ENCODE measurements around the gene FXYD5. TPM values are rescaled to one million over a fixed set of nuclear protein-coding genes. Genes with fewer than 3 reads are reported as not detected.

FXYD5 gene
- polyA plus RNA-seq, 1 donor from 2014 or later, result not detected

DNA sequence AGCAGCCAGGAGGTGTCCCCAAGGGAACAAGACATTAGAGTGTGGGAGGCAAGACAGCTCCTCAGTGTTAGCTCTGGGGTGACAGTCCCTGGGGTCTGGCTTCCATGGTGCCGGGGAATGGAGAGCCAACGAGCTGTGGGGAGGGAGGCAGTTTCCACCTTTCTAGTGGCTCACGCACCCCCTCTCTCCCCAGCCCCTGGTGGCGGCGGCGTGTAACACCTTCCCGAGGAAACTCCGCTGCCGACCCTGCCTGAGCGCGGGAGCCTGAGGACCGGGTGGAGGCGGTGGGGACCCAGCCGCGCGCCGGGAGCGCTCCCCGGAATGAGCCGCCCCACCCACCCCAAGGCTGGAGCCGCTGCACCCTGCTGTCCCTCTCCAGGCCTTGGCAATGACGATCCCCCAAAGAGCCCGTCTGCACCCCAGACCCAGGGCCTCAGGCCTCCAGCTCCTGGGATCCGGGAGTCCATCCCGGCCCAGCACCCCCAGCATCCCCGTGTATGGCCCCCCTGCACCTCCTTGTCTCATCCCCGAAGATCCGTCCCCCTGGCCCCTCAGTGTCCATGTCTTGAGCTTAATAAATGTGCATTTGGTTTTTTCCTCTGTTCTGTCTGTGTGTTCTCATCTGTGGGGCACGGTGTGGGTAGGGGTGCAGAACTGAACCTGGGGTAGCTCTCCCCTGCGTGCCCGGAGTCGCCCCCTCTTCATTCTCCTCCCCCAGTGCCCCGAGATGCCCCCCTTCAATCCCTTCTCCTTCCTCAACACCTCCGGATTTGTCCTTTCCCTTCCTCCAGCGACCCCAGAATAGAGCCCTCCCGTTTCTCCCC, 622 bp upstream of the FXYD5 start:
- no peaks in the 10 kb centered on the region for H3K36me3 ChIP-seq (ENCODE audit: insufficient read depth, low read length)
- no peaks in the 10 kb centered on the region for H3K79me2 ChIP-seq (replicated peaks; ENCODE audit: insufficient read depth, low read length)
- no peaks in the 10 kb centered on the region for H3F3A ChIP-seq (ENCODE audit: insufficient read depth, low read length, poor library complexity, severe bottlenecking)
- no peak overlapping the region for H3K9ac ChIP-seq (ENCODE audit: low read length)
- H2AFZ ChIP-seq (ENCODE audit: low read depth, low read length), result no peak overlapping the region
- peaks cover 37% of the 10 kb centered on the region for H3K27me3 ChIP-seq (ENCODE audit: insufficient read depth, low read depth, low read length)
- peak overlapping the region; percentile 25 for H3K4me3 ChIP-seq (ENCODE audit: low read length)
- no peaks in the 10 kb centered on the region for H4K20me1 ChIP-seq (ENCODE audit: insufficient read depth)
- H3K9me2 ChIP-seq (ENCODE audit: insufficient read depth, low read length), result no peaks in the 10 kb centered on the region
- H3K27ac ChIP-seq (ENCODE audit: low read length), result no peak overlapping the region
- TF ChIP-seq POLR2AphosphoS5 (IDR thresholded peaks at IDR 0.05), result no peak
- TF ChIP-seq, protein P1, sequence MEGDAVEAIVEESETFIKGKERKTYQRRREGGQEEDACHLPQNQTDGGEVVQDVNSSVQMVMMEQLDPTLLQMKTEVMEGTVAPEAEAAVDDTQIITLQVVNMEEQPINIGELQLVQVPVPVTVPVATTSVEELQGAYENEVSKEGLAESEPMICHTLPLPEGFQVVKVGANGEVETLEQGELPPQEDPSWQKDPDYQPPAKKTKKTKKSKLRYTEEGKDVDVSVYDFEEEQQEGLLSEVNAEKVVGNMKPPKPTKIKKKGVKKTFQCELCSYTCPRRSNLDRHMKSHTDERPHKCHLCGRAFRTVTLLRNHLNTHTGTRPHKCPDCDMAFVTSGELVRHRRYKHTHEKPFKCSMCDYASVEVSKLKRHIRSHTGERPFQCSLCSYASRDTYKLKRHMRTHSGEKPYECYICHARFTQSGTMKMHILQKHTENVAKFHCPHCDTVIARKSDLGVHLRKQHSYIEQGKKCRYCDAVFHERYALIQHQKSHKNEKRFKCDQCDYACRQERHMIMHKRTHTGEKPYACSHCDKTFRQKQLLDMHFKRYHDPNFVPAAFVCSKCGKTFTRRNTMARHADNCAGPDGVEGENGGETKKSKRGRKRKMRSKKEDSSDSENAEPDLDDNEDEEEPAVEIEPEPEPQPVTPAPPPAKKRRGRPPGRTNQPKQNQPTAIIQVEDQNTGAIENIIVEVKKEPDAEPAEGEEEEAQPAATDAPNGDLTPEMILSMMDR (IDR thresholded peaks at IDR 0.05; ENCODE audit: poor library complexity, severe bottlenecking), result peak; percentile 48
- H3K4me2 ChIP-seq (ENCODE audit: low read length), result no peak overlapping the region
- H3K9me3 ChIP-seq (ENCODE audit: low read length), result no peaks in the 10 kb centered on the region

DNA sequence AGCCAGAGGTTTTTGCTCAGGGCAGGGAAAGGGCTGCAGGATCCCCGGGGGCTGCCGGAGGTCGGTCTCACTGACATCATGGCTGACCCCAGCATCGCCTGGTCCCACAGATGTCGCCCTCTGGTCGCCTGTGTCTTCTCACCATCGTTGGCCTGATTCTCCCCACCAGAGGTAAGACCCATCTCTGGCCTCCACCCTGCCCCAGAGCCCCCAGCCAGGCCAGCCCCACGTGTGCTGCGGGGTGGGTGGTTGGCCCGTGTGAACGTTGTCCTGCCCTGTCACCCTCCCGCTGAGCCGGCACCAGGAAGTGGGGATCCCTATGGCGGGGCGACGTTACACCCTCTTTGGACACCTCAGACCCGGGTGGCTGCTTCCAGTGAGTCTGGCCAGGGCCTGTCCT, 906 bp downstream of the FXYD5 start:
- H3K9me3 ChIP-seq (ENCODE audit: low read length), result no peaks in the 10 kb centered on the region
- H3F3A ChIP-seq (ENCODE audit: insufficient read depth, low read length, poor library complexity, severe bottlenecking), result no peaks in the 10 kb centered on the region
- no peaks in the 10 kb centered on the region for H3K9me2 ChIP-seq (ENCODE audit: insufficient read depth, low read length)
- no peaks in the 10 kb centered on the region for H3K36me3 ChIP-seq (ENCODE audit: insufficient read depth, low read length)
- H2AFZ ChIP-seq (ENCODE audit: low read depth, low read length), result no peak overlapping the region
- TF ChIP-seq EP300 (conservative IDR thresholded peaks at IDR 0.05; ENCODE audit: poor library complexity, severe bottlenecking) (no peak), MXI1 (conservative IDR thresholded peaks at IDR 0.05; ENCODE audit: poor library complexity, severe bottlenecking) (no peak)
- no peak overlapping the region for H3K4me2 ChIP-seq (ENCODE audit: low read length)
- H3K4me3 ChIP-seq (ENCODE audit: low read length), result no peak overlapping the region
- H3K27ac ChIP-seq (ENCODE audit: low read length), result no peak overlapping the region
- no peaks in the 10 kb centered on the region for H4K20me1 ChIP-seq (ENCODE audit: insufficient read depth)
- no peaks in the 10 kb centered on the region for H3K79me2 ChIP-seq (replicated peaks; ENCODE audit: insufficient read depth, low read length)
- H3K9ac ChIP-seq (ENCODE audit: low read length), result no peak overlapping the region
- H3K27me3 ChIP-seq (ENCODE audit: insufficient read depth, low read depth, low read length), result peaks cover 37% of the 10 kb centered on the region

DNA sequence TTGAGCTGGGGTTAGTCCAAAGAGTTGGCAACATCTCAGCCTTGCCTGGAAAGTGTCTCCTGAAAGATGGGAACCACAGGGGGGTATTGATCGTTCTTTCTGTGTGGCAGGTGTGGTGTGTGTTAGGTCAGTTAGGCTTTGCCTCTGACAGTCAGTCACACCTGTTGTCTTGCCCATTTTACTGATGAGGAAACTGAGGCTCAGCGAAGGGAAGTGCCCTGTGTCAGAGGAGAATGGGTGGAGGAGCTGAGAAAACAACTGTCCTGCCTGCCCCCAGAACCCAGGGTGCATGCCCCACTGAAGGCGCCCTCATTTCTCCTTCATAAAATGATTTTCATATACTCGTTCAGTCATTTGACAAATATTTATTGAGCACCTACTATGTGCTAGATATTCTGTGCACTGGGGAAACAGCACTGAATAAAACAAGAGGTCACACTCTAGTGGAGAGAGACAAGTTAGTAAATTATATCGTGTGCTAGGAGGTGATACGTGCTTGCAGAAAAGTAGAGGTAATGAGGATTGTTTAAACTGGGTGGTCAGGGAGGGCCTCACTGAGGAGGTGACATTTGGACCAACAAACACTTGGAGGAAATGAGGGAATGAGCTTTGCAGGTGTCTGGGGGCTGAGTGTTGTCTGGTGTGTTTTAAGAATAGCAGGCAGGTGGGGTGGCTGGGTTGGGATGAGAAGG, 1.6 kb downstream of the FXYD5 start:
- no peak overlapping the region for H3K4me3 ChIP-seq (ENCODE audit: low read length)
- H4K20me1 ChIP-seq (ENCODE audit: insufficient read depth), result no peaks in the 10 kb centered on the region
- H3K27ac ChIP-seq (ENCODE audit: low read length), result no peak overlapping the region
- H3K9me3 ChIP-seq (ENCODE audit: low read length), result no peaks in the 10 kb centered on the region
- H3F3A ChIP-seq (ENCODE audit: insufficient read depth, low read length, poor library complexity, severe bottlenecking), result no peaks in the 10 kb centered on the region
- peaks cover 37% of the 10 kb centered on the region for H3K27me3 ChIP-seq (ENCODE audit: insufficient read depth, low read depth, low read length)
- no peaks in the 10 kb centered on the region for H3K9me2 ChIP-seq (ENCODE audit: insufficient read depth, low read length)
- H3K9ac ChIP-seq (ENCODE audit: low read length), result no peak overlapping the region
- H3K4me2 ChIP-seq (ENCODE audit: low read length), result no peak overlapping the region
- no peak for TF ChIP-seq EZH2 (IDR thresholded peaks at IDR 0.05; ENCODE audit: borderline replicate concordance, insufficient read depth, low read length, poor library complexity, severe bottlenecking)
- H2AFZ ChIP-seq (ENCODE audit: low read depth, low read length), result no peak overlapping the region
- no peaks in the 10 kb centered on the region for H3K36me3 ChIP-seq (ENCODE audit: insufficient read depth, low read length)
- H3K79me2 ChIP-seq (replicated peaks; ENCODE audit: insufficient read depth, low read length), result no peaks in the 10 kb centered on the region

DNA sequence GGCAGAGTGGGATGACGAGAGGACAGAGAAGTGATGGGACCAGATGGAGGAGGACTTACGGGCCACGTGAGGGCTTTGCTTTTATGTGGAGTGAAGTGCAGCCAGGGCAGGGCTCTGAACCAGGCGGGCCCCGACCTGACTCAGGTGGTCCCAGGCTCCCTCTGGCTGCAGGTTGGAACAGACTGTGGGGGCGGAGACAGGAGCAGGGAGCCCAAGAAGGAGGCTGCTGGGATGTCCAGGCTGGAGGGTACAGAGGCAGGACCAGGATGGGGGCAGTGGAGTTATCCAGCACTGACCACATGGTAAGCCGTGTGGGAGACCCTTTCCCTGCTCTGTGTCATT, 2.1 kb downstream of the FXYD5 start:
- H3K4me3 ChIP-seq (ENCODE audit: low read length), result no peak overlapping the region
- no peaks in the 10 kb centered on the region for H3K36me3 ChIP-seq (ENCODE audit: insufficient read depth, low read length)
- H3K79me2 ChIP-seq (replicated peaks; ENCODE audit: insufficient read depth, low read length), result no peaks in the 10 kb centered on the region
- H3K4me2 ChIP-seq (ENCODE audit: low read length), result no peak overlapping the region
- no peaks in the 10 kb centered on the region for H3K9me2 ChIP-seq (ENCODE audit: insufficient read depth, low read length)
- no peaks in the 10 kb centered on the region for H3F3A ChIP-seq (ENCODE audit: insufficient read depth, low read length, poor library complexity, severe bottlenecking)
- H3K27ac ChIP-seq (ENCODE audit: low read length), result no peak overlapping the region
- H4K20me1 ChIP-seq (ENCODE audit: insufficient read depth), result no peaks in the 10 kb centered on the region
- H3K27me3 ChIP-seq (ENCODE audit: insufficient read depth, low read depth, low read length), result peaks cover 37% of the 10 kb centered on the region
- H3K9ac ChIP-seq (ENCODE audit: low read length), result no peak overlapping the region
- H3K9me3 ChIP-seq (ENCODE audit: low read length), result no peaks in the 10 kb centered on the region
- H2AFZ ChIP-seq (ENCODE audit: low read depth, low read length), result no peak overlapping the region
- TF ChIP-seq EP300 (conservative IDR thresholded peaks at IDR 0.05; ENCODE audit: poor library complexity, severe bottlenecking), result no peak
- TF ChIP-seq EZH2 (IDR thresholded peaks at IDR 0.05; ENCODE audit: borderline replicate concordance, insufficient read depth, low read length, poor library complexity, severe bottlenecking), result no peak
- no peak for TF ChIP-seq RAD21 (conservative IDR thresholded peaks at IDR 0.05)
- TF ChIP-seq SMC3 (conservative IDR thresholded peaks at IDR 0.05; ENCODE audit: poor library complexity), result no peak
- TF ChIP-seq, protein P2, sequence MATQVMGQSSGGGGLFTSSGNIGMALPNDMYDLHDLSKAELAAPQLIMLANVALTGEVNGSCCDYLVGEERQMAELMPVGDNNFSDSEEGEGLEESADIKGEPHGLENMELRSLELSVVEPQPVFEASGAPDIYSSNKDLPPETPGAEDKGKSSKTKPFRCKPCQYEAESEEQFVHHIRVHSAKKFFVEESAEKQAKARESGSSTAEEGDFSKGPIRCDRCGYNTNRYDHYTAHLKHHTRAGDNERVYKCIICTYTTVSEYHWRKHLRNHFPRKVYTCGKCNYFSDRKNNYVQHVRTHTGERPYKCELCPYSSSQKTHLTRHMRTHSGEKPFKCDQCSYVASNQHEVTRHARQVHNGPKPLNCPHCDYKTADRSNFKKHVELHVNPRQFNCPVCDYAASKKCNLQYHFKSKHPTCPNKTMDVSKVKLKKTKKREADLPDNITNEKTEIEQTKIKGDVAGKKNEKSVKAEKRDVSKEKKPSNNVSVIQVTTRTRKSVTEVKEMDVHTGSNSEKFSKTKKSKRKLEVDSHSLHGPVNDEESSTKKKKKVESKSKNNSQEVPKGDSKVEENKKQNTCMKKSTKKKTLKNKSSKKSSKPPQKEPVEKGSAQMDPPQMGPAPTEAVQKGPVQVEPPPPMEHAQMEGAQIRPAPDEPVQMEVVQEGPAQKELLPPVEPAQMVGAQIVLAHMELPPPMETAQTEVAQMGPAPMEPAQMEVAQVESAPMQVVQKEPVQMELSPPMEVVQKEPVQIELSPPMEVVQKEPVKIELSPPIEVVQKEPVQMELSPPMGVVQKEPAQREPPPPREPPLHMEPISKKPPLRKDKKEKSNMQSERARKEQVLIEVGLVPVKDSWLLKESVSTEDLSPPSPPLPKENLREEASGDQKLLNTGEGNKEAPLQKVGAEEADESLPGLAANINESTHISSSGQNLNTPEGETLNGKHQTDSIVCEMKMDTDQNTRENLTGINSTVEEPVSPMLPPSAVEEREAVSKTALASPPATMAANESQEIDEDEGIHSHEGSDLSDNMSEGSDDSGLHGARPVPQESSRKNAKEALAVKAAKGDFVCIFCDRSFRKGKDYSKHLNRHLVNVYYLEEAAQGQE (IDR thresholded peaks at IDR 0.05; ENCODE audit: borderline replicate concordance), result no peak
- TF ChIP-seq, protein P1 (IDR thresholded peaks at IDR 0.05; ENCODE audit: poor library complexity, severe bottlenecking), result no peak
- no peak for TF ChIP-seq TAF1 (IDR thresholded peaks at IDR 0.05; ENCODE audit: low read depth)
- TF ChIP-seq POLR2AphosphoS5 (IDR thresholded peaks at IDR 0.05), result no peak
